Measurements from ENCODE around the gene PASK.
"Not testable (repeated sequence)": the region's sequence is repeated elsewhere in the genome, so short reads cannot be mapped to it uniquely, and the experiment has no call there.

Gene PASK

DNA sequence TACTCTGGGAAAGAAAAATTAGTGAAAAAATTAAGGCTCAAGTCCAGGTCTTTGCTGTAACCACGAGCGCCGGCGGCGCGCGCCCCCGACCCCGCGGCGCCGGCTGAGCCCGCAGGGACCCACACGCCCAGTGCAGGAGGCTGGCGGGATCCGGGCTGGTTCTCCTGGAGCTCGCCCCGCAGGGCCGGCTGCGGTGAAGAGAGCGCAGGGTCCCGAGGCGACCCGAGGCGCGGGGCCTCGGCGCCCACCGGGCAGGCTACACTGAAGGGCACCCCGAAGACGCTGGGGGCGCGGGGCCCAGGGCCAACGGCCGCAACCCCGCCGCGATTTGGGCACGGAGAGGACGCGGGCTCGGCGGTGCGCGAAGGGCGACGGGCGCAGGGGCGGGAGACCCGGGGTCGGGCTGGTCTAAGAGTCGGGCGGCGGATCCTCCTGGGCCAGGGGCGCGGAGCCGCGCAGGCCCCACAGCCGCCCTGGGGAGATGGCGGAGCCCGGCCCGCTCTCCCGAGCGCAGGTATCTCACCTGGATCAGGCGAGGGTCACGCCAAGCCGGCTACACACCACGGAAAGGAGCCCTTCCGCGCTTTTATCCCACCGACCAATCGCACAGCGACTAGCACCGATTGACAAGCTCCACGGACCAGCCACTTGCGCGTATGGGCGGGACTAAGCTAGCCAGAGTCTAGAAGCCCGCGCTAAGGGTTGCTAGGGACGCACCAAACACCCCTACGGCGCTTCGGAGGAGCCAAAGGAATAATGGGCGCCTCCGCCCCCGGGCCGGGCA is at the start of gene PASK:
Gene PASK (minus strand): TSS at position 582 of the 784 bp plus-strand sequence. CDS start 6,440 bp downstream, outside the sequence.
- DNase-seq: peak; percentile 94

DNA sequence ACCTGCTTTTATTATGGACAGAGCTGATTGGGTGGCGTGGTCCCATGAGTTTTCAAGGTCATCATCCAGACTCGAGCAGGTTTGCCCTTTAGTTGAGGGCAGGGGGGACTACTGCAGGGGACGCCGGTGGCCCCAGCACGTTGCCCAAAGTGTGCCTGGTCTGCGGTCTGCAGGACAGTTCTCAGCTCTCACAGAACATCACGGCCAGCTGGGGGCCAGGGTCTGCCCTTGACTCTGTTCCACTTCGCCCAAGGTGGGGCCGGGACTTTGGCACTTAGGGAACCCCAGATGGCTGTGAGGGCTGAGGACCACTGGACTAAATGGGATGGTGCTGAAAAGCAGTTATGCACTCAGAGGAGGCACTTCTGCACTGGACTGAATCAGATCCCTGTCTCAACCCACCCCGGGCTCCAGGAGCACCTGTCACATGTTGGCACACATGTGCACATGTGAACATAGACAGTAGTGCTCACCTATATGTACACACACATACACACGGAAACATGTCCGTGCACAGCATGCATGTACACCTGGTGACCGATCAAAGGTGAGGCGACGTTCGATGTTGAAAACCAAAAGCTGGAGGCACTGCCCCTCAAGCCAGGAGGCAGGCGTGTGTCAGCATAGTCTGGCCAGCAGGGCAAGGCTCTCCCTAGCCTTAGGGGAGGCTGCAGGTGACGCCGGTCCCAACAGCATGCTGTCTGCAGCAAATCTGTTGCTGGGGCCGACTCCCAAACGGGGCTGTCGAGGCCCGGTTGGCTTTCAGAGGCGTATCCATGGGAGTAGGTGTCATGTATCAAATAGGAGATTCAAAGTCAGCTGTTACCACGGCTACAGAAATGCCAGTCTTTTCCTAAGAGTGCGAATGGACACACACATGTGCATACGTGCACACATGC is 49.4 kb upstream of the PASK start:
- no peak for DNase-seq

DNA sequence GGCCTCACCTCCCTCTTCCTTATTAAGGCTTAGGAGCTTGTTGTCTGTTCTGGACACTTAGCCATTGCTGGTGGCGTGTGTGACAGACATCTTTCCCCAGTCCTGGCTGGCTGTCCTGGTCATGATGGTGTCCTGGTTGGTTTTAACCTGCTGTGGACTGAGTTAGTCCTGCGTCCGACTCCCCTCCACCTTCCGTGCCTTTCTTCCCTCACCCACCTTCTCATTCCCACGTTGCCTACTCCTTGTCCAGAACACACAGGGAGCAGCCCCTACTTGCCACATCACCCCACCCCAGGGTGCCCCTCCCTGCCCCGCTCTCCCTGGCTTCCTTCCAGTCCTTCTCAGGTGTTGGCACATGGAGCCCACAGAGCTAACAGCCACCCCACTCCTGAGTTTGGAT is 48.7 kb upstream of the PASK start:
- no peak for DNase-seq

DNA sequence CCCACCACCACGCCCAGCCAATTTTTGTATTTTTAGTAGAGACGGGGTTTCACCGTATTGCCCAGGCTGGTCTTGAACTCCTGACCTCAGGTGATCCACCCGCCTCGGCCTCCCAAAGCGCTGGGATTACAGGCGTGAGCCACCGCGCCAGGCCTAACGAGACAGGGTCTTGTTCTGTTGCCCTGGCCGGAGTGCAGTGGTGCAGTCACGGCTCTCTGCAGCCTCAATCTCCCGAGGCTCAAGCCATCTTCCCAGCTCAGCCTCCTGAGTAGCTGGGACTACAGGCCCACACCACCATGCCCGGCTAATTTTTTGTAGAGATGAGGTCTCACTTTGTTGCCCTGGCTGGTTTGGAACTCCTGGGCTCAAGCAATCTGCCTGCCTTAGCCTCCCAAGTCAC is 48.0 kb upstream of the PASK start:
- not testable (repeated sequence) for DNase-seq

DNA sequence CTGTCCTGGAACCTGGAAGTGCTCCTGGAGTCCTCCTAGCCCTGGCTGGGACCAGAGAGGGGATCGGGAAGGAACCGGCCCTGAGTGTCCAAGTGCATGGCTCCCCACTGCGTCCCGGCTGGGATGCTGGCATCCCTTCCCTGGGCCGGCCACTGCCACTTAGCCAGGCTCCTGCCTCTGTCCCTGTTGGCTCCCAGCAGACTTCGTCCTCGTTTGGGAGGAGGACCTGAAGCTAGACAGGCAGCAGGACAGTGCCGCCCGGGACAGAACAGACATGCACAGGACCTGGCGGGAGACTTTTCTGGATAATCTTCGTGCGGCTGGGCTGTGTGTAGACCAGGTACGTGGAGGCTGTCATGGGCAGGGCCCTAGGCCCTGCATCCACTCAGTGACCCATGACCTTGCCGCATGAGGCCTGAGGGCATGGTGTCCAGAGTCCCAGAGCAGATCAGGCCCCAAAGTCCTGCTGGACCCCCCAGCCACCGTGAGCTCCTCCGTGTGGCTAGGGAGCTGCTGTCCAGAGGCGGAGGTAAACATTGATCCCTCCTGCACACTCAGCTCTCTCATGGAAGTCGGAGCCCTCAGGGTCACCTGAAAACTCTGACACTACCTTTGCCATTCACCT is 46.3 kb upstream of the PASK start:
- DNase-seq: no peak

DNA sequence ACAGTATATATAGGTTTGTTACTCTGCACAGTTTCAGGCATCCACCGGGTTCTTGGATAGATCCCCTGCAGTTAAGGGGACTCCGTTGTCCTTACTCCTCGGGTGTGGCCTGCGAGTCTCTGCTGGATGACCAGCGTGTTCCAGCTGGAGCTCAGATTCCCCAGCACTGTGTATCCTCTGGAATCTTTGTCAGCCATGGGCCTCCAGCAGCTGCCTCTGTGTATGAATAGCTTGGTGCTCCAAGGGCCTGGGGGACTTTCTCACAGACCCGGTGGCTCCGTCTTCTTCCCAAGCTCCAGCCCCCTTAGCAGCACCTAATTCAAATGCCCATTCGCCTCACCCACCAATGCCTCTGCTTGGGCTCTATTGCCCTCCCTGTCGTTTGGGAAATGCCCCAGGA is 45.5 kb upstream of the PASK start:
- DNase-seq: no peak

DNA sequence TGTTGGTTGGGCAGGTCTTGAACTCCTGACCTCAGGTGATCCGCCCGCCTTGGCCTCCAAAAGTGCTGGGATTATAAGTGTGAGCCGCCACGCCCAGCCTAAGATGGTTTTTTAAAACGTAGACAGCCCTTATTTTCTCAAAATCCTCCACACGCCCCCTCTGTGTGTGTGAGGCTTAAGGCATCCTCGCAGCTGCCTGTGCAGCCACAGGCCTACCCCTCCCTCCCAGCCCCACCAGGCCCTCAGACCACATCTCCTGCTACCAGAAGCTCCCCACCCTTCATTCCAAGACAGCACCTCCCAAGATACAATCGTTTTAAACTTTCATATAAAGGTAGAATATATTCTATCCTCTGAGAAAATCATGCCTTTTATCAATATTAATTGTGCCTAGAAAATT is 44.0 kb upstream of the PASK start:
- DNase-seq: no peak

DNA sequence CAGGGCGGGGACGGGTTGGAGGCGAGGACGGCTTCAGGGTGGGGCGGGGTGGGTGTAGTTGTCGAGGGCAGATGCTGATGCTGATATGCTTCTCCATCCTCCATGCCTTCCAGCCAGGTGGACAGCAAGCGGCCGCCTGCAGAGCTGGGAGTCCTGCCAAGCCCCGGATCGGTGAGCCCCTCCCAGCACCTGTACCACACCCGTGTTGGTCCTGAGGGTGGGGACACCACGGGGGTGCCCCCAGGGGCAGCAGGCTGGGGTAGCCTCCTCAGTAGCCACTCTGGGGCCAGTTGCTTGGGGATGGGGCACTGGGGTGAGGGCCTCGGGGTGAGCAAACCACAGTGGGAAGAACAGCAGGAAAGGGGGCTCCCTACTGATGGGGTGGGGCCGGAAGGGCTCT is 41.8 kb upstream of the PASK start:
- no peak for DNase-seq

DNA sequence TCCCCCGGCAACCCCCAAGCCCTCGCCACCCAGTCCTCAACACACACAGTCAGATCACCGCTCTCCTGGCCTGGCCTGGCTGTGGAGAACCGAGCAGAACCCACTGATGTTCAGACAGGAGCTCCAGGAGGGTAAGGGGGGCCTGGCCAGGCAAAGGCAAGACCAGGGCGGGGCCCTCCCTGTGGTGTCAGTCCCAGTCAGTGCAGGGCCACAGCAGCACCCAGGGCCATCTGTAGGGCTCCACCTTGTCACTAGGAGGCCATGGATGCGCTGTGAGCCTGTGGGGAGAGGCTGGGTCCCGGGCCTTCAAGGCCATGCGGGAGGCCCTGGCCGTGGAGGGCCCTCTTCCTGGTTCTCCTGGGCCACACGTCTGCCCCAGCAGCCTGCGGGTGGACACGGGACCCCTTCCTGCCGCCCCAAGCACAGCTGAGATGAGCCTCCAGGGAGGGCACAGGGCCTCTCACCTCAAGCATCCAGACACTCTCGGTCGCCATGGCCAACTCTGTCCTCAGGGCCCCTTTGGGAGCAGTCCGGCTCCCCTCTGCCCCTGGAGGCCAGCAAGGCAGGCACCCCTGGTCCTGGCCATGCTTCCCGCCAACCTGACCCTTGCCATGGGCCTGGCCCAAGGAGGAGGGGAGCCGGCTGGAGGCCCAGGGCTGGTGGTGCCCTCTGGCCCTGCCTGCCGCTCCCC is 41.2 kb upstream of the PASK start:
- DNase-seq: no peak

DNA sequence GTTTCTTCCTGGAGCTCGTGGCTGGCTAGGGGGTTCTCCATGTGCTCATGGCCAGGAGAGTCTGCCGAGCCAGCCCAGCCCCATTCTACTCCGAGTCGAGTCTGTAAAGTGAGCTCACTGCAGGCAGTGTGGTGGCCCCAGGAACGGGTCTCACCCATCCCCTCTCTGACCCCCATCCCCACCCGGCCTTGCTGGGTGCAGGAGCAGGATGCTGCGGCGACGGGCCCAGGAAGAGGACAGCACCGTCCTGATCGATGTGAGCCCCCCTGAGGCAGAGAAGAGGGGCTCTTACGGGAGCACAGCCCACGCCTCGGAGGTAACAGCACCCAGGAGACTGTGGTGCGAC is 40.6 kb upstream of the PASK start:
- DNase-seq: no peak

DNA sequence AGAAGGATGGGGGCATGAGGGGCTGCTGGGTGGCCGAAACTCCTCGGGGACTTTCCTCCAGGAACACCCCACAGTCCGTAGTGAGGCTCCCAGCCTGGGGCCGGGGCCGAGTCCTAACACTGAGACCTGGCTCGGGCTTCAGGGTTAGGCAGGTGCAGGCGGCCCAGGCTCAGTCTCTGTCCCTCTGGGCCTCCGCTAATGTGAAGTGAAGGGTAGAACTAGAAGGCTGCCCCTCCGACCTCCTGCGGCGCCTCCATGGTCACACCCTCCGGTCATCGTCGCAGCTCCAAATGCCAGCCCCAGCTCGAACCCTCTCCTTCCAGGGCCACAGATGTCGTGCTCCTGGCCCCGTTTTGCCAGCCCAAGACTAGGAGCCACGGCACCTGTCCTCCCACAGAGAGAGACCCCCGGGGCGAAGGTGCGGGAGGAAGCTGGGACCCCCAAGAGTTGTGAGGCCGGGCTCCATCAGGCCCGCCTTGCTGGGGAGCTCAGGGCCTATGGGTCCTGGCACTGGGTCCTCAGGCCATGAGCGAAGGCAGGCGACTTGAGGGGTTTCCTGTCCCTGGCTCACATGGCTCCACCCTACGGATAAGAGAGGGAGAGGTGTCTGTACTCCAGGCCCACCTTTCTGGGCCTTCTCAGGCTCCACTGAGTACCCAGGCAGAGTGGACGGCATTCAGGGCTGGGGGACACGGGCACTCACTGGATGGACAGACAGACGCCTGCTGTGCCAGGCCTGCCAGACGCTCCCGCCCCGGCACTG is 40.0 kb upstream of the PASK start:
- DNase-seq: no peak

DNA sequence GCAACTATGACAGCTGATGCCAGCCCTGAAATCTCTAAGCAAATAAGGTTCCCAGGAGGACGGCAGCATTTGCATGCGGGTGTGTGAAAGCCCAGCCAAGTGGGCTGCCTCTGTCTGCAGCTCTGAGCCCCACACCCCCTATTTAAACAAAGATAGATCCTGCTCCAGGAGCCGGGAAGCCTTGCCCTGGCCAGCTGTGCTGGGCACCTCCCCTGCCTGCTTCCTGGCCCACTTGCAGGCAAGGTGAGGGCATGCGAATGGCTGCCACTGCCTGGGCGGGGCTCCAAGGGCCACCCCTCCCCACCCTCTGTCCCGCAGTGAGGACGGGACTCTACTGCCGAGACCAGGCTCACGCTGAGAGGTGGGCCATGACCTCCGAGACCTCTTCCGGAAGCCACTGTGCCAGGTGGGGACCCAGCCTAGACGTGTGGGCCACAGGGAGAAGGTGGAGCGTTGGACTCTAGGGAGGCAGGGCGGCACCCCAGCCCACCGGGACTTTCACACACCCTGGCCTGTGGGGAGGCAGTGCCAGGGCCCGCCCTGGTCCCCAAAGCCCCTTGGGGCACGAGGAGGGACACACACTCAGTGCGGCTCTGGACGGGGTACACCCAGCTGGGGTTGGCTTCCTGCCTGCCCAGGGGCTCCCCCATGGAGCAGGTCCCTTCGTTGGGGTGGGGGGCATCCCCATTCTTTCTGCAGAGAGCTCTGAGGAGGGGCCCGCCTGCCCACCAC is 39.3 kb upstream of the PASK start, which contains the start of gene ANO7:
Gene ANO7 (plus strand): TSS at position 317 of the 732 bp plus-strand sequence. CDS start 1,387 bp downstream, outside the sequence.
- no peak for DNase-seq

DNA sequence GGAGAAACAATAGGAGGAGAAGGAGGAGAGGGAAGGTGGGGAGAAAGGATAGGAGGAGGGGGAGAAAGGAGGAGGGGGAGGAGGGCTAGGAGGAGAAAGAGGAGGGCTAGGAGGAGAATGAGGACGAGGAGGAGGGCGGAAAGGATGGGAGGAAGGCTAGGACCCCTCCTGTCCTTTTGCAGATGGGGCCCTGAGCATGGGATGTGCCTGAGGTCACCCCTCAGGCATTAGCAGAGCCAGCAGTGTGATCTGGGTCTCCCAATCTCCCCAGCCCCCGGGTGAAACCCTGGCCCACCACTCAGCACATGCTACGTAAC is 38.6 kb upstream of the PASK start:
- no peak for DNase-seq

DNA sequence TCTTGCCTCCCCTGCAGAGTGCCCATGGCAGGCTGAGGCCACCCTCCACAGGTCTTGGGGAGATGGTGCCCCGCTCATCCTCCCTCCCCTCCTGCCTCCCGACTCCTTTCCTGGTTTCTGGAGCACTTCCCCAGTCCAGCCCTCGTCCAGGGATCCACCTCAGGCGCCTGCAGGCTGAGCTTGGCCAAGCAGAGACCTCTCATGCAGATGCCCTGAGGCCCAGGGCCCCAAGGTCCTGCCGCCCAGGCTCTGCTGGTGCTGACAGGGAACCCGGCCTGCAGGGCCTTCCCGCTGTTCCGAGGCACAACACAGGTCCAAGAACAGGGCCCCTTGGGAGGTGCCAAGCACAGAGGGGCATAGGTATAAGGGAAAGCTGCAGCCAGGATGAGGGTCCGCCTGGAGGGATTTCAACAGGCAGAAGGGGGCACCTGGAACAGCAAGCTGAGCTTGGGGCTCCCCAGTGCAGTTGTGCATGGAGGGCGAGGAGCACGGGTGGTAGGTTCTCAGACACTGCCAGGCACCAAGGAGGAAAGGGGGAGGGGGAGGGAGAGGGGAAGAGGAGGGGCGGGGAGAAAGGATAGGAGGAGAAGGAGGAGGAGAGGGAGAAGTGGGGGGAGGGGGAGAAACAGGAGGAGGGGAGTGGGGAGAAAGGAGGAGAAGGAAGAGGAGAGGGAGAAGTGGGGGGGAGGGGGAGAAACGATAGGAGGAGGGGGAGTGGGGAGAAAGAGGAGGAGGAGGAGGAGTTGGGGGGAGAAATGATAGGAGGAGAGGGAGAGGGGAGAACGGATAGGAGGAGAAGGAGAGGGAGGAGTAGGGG is 38.0 kb upstream of the PASK start:
- no peak for DNase-seq

DNA sequence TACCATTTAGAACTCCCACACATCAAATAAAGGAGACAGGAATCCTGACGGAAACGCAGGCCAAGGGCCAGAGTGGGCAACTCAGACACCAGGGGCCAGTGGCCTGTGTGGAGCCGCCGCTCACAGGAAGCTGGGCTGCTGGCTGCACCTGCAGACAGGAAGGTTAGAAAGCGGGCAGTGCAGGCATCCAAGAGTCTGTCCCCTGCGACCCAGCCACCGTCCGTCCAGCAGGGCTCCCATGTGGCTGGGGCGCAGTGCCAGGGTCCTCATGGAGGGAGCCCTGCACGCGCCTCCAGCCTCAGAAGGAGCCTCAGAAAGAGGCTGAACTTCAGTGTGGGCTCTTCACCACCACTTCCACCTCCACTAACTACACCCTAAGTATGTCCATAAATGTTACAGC is 36.7 kb upstream of the PASK start:
- no peak for DNase-seq

DNA sequence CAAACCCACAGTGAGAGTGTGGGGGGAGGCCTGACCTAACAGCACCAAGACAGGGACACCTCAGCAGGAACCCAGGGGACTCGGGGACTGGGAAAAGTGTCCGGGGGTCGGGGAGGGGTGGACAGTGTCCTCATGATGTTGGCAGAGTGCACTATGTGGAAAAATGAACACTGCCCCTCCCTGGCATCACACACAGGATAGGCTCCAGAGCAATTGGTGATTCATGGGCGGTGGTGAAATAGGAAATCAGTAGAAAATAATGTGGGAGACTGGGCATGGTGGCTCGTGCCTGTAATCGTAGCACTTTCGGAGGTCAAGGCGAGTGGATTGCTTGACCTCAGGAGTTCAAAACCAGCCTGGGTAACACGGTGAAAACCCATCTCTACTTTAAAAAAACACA is 35.6 kb upstream of the PASK start:
- DNase-seq: no peak

DNA sequence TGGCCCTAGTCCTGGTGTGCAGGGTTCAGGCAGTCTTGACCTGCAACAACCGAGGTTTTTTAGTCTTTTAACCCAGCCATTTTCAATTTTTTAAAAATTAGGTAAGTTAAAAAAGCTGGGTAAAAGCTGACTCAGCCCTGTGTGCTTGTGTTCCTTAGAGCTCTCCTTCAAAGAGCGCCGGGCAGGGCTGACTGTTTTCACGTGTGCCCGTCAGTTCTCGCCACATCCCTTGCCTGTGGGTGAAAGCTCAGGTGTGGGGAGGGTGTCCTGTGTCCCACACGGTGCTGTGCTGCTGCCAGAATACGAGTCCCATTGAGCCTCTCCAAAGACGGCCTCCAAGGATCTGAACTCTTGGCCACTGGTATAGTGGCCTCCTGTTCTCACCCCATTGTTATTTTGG is 33.9 kb upstream of the PASK start:
- DNase-seq: no peak

DNA sequence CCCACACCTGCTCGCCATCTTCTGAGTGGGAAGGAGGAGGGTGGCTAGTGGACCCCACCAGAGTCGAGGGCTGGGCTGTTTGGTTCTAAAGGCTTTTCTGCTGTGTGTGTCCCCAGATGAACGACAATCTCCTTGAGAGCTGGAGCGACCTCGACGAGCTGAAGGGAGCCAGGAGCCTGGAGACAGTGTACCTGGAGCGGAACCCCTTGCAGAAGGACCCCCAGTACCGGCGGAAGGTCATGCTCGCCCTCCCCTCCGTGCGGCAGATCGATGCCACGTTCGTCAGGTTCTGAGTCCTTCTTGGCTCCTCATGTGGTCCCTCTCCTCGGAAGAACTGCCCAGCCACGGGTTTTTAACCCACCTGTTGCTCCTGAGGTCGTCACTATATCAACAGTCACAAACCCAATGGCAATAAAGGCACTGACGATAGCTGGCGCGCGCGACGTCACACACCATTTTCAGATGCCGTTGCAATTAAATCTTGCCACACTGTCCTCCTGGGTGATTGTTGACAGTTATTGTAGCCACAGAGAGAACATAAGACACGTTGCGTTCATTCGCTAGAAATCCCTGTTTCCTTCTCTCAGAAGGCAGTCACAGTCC is 33.4 kb upstream of the PASK start:
- no peak for DNase-seq

DNA sequence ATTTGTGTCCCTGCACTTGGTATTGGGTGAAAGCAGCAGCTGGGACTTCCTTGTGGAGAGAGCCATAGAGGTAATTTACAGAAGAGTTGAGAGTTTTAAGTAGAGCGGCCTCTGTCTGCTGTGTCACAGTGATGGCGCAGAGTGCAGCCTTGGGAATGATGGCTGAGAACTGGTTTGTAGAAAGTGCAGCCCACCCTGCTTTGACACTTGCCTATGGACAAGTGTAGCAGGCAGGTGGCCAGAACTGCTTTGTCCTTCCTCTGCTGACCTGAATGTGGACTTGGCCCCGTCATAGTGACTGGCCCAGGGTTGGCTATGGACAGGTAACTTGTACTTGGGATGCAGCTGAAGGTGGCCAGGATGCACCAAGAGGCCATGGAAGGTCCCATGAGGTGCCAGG is 32.9 kb upstream of the PASK start:
- no peak for DNase-seq

DNA sequence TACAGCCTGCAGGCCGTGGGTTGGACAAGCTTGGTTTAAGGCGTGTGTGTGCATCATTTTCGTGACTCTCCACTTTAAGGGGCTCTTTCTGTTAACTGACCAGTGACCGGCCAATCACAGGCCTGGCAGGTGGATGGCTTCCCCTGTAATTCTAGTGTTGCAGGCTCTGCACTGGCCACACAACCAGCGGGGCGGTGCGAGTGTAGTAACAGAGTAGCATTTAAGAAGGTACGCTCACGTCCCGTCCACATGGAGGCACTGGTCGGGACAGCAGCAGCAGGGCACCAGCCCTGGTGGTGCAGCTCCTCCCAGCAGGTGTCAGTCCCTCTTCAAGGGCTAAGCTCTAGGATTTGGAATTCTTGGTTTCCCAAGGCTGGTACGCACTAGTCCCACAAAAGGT is 31.2 kb upstream of the PASK start:
- DNase-seq: no peak

Data from amniotic stem cell (primary cell).